HCT116 (cell line): ENCODE measurements around the gene METTL15.

Experiments used
- ATF3 ChIP-seq: IDR thresholded peaks from 2 replicates; pipeline ENCODE4 v1.6.1; 2012
- CEBPB ChIP-seq: IDR thresholded peaks from 2 replicates; pipeline ENCODE4 v1.6.1; 2012; ENCODE audit warnings: low read depth
- CTCF ChIP-seq, 3 experiments: fragments of 200-600 bp in 1 of 3; sonication (generic) in 1 of 3; IDR thresholded peaks in 2 of 3; conservative IDR thresholded peaks in 1 of 3; 2 replicates each; pipeline ENCODE4 v1.5.1; 2012 to 2017; ENCODE audit warnings: low read depth in 2 of 3, low read length in 2 of 3, antibody characterized with exemption in 1 of 3, borderline replicate concordance in 1 of 3, control low read depth in 1 of 3, mild to moderate bottlenecking in 1 of 3, mixed read lengths in 1 of 3, mixed run types in 1 of 3, moderate library complexity in 1 of 3; ENCODE audit not compliant: insufficient read depth in 1 of 3
- EZH2 ChIP-seq: fragments of 200-600 bp; sonication (generic); IDR thresholded peaks from 2 replicates; pipeline ENCODE4 v1.6.1; 2017; ENCODE audit warnings: antibody characterized with exemption, mixed run types
- EZH2phosphoT487 ChIP-seq: fragments of 200-600 bp; IDR thresholded peaks from 2 replicates; pipeline ENCODE4 v1.6.1; 2018; ENCODE audit warnings: antibody characterized with exemption, borderline replicate concordance
- MAX ChIP-seq: IDR thresholded peaks from 2 replicates; pipeline ENCODE4 v1.6.1; 2012
- POLR2A ChIP-seq: IDR thresholded peaks from 2 replicates; pipeline ENCODE4 v1.7.0; 2011; ENCODE audit warnings: borderline replicate concordance; ENCODE audit not compliant: insufficient read depth, insufficient read length; ENCODE audit errors: extremely low read depth
- RAD21 ChIP-seq: IDR thresholded peaks from 2 replicates; pipeline ENCODE4 v1.6.1; 2012; ENCODE audit warnings: low read depth, mild to moderate bottlenecking
- REST ChIP-seq: IDR thresholded peaks from 2 replicates; pipeline ENCODE4 v1.6.1; 2012; ENCODE audit warnings: low read depth
- SP1 ChIP-seq: IDR thresholded peaks from 2 replicates; pipeline ENCODE4 v1.6.1; 2012; ENCODE audit warnings: low read depth
- SRF ChIP-seq: IDR thresholded peaks from 2 replicates; pipeline ENCODE4 v1.6.1; 2012; ENCODE audit warnings: low read depth
- TCF7L2 ChIP-seq: IDR thresholded peaks from 2 replicates; pipeline ENCODE4 v1.7.0; 2011; ENCODE audit warnings: borderline replicate concordance, inconsistent platforms; ENCODE audit not compliant: insufficient read depth, insufficient read length; ENCODE audit errors: extremely low read depth
- ZFX ChIP-seq: fragments of 450-650 bp; IDR thresholded peaks from 2 replicates; pipeline ENCODE4 v1.6.1; 2017
- ZNF274 ChIP-seq: fragments of 200-500 bp; sonication (Bioruptor generic); IDR thresholded peaks from 2 replicates; pipeline ENCODE4 v1.6.1; 2014; ENCODE audit warnings: mild to moderate bottlenecking, low read depth, low read length, inconsistent platforms

GRCh38 chr11:28346209-28346608 is 238.0 kb downstream of the METTL15 start:
- TF ChIP-seq SP1 (peak; percentile 52), EZH2phosphoT487 (no peak), POLR2A (no peak), CTCF (IDR thresholded peaks at IDR 0.05 in 2 of 3, conservative IDR thresholded peaks at IDR 0.05 in 1 of 3; ENCODE audit: borderline replicate concordance in 1 of 3, insufficient read depth in 1 of 3, low read depth in 2 of 3, low read length in 2 of 3) (no peak), MAX (no peak), EZH2 (no peak), REST (no peak), ZNF274 (no peak), TCF7L2 (no peak), CEBPB (peak; percentile 91), ATF3 (no peak), ZFX (no peak), RAD21 (0 out of 2 replicates have a peak, but pooled peaks have one; percentile 3), SRF (peak; percentile 47; the same call in 1 of the 2 replicates)
